ENCODE measurements around the gene TMEM88.
"Not testable (repeated sequence)": the region's sequence is repeated elsewhere in the genome, so short reads cannot be mapped to it uniquely, and the experiment has no call there.

The TMEM88 gene

DNA sequence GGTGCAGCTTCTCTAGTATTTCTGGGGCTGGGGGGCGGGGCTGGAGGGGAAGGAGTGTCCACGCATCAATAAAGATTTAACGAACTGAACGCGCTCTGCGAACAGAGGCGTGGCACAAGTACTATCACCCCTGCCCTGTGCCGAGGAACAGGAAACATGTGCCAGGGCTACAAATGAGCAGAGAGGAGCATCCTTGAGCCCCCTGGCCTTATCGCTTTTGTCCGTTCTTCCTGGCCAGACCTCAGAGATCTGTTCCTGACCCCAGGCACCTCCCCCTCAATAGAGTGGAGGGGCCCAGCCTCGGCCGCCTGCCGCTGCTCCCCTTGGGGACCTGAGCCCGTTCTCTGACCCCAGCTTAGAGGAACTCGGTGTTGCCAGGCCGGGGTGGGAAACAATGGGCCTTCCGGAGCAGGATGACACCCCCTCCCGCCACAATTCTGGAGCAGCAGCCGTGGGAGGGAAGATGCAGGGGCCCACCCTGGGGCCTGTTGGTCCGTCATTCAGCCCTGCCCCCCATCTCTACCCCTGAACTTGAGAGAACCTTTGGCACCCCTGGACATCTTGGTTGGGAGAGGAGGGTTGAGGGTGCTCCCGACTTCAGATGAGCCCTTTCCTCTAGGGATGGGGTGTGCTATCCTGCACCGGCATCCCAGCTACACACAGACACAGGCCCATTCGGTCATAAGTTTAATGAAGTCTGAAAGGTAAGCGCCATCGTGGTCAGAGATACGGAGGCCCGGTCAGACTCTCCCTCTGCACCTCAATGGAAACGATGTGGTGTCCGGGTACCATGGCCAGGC is 1.3 kb downstream of the TMEM88 start:
- no peak for ATAC-seq
- H3K36me3 Mint-ChIP-seq = peaks cover 33% of the 10 kb centered on the region
- H3K27me3 Mint-ChIP-seq = no peaks in the 10 kb centered on the region
- H3K4me3 Mint-ChIP-seq = no peak overlapping the region
- H3K4me1 Mint-ChIP-seq = peaks cover 17% of the 10 kb centered on the region
- no peak overlapping the region for H3K27ac Mint-ChIP-seq
- no peaks in the 10 kb centered on the region for H3K9me3 Mint-ChIP-seq

GRCh38 chr17:7856811-7857712 is 2.2 kb downstream of the TMEM88 start, which contains the start of gene NAA38:
Gene NAA38 (minus strand): TSS chr17:7857559. CDS start chr17:7857463, 96 bp downstream.
- Mint-ChIP-seq H3K4me1 (peaks cover 8% of the 10 kb centered on the region), H3K4me3 (no peak within 1 kb of the TSS), H3K27me3 (no peaks in the 10 kb centered on the region), H3K36me3 (peaks cover 25% of the 10 kb centered on the region), H3K9me3 (no peaks in the 10 kb centered on the region), H3K27ac (no peak within 1 kb of the TSS)
- ATAC-seq = peak; percentile 92

DNA sequence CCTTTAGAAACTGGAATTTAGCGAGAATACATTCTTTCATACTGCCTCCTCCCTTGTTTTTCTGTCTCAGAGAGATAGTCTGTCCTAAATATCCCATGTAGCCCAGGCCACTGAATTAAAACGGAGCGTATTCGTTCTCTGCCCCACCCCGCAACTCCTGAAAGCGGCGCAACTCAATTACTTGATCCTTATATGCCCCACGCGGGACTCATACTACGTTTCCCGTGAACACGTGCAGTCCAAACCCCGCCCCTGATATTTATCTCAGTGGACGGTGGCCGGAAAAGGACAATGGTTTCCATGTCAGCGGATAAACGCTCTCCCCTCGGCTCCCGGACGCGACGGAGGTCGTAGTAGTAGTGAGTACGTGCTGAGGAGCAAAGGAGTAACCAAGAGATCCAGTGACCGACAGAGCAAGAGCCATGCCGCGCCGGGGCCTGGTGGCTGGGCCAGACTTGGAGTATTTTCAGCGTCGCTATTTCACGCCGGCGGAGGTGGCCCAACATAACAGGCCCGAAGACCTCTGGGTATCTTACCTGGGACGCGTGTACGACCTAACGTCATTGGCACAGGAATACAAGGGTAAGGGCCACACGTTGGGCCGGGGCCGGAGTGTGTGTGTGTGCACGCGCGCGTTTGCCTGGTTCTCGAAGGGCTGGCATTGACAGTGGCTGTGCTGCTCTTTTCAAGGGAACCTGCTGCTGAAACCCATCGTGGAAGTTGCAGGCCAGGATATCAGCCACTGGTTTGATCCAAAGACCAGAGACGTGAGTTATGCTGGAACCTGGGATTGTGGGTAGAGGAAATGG is 3.1 kb downstream of the TMEM88 start, which contains the start of gene CYB5D1:
Gene CYB5D1, plus strand, starts transcription at position 291 of the 809 bp plus-strand sequence. Its CDS starts 132 bp downstream, at position 423.
- Mint-ChIP-seq H3K4me3 (no peak within 1 kb of the TSS), H3K27ac (no peak within 1 kb of the TSS), H3K9me3 (no peaks in the 10 kb centered on the region), H3K36me3 (peaks cover 16% of the 10 kb centered on the region), H3K4me1 (peaks cover 6% of the 10 kb centered on the region), H3K27me3 (no peaks in the 10 kb centered on the region)
- peak; percentile 74 for ATAC-seq

DNA sequence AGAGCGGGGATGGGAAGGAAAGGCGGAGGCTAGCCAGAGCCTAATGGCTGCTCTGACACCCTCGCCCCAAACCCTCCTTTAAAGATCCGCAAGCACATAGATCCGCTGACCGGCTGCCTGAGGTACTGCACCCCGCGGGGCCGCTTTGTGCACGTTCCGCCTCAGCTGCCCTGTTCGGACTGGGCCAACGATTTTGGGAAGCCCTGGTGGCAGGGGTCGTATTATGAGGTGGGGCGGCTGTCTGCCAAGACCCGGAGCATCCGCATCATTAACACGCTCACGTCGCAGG is 3.6 kb downstream of the TMEM88 start:
- peaks cover 13% of the 10 kb centered on the region for H3K36me3 Mint-ChIP-seq
- H3K27ac Mint-ChIP-seq = no peak overlapping the region
- H3K27me3 Mint-ChIP-seq = no peaks in the 10 kb centered on the region
- ATAC-seq = no peak
- H3K4me3 Mint-ChIP-seq = no peak overlapping the region
- no peaks in the 10 kb centered on the region for H3K9me3 Mint-ChIP-seq
- peaks cover 8% of the 10 kb centered on the region for H3K4me1 Mint-ChIP-seq

- ATAC-seq = no peak
- Mint-ChIP-seq H3K27me3 (no peaks in the 10 kb centered on the region), H3K4me1 (peaks cover 8% of the 10 kb centered on the region), H3K9me3 (no peaks in the 10 kb centered on the region), H3K4me3 (peak overlapping the region; percentile 42), H3K36me3 (peaks cover 8% of the 10 kb centered on the region), H3K27ac (no peak overlapping the region)
Observed at GRCh38 chr17:7859028-7859427, 4.2 kb downstream of the TMEM88 start.

DNA sequence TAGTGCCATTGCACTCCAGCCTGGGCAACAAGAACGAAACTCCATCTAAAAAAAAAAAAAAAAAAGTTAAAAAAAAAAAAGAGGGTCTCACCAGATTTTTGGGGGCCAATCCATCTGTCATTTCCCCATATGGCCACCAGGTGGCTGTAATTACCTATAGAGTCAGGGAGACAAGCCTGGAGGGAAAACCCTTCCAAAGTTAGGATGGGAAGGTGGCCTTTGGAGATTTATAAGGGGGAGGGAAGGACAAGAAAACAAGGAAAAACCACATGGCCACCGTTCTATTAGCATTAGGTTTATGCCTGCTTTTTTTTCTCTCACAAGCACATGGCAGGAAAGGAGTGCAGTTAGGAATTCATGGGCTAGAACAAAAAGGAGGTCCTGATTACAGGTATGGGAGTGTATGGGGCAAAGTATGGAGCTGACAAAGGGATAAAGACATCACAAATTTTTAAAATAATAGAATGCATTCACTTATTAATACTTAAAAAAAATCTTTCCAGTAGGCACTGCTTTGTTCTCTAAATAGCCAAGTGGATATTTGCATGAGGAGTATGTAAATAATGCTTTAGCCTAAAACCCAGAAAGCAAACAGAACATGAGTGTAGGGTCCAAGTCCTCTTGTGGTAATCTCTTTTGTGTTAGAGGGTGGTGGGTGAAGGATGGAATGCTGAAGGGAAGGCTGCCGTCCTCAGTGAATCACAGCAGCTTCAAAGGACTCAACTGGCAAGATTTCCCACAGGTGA is 8.0 kb downstream of the TMEM88 start:
- Mint-ChIP-seq H3K4me1 (peaks cover 14% of the 10 kb centered on the region), H3K4me3 (no peak overlapping the region), H3K9me3 (no peaks in the 10 kb centered on the region), H3K27me3 (no peaks in the 10 kb centered on the region), H3K36me3 (peaks cover 15% of the 10 kb centered on the region), H3K27ac (no peak overlapping the region)
- ATAC-seq = no peak

GRCh38 chr17:7864384-7864783 is 9.5 kb downstream of the TMEM88 start:
- H3K27ac Mint-ChIP-seq, H3K9me3 Mint-ChIP-seq, ATAC-seq, H3K4me3 Mint-ChIP-seq, H3K27me3 Mint-ChIP-seq: not testable (repeated sequence)
- Mint-ChIP-seq H3K36me3 (peaks cover 17% of the 10 kb centered on the region), H3K4me1 (peaks cover 18% of the 10 kb centered on the region)

DNA sequence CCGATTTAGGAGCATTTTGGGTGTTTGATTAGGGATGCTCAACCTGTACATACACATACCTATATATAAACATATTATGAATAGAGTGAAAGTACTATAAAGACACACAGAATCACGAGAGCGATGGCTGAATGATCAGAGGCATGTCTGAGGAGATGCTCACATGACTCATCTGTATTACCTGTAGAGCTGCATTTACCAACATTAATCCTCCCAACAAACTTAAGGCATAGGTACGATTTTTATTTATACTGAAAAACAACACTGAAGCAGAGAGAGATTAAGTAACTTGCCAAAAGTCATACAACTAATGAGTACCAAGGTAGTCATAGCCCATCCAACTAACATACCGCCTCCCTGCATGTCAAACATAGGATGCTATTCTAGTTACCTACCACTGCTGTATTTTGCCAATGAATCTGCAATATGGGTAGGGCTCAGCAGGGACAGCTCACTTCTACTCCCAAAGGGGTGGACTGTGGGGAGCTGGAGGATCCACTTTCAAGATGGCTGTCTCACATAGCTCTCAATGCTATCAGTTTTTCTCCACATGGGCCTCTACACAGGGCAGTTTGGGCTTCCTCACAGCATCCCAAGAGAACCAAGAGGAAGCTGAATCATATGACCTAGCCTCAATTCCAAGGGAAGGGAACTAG is 10.3 kb downstream of the TMEM88 start:
- Mint-ChIP-seq H3K4me3 (no peak overlapping the region), H3K4me1 (peaks cover 18% of the 10 kb centered on the region), H3K36me3 (peaks cover 17% of the 10 kb centered on the region), H3K27ac (no peak overlapping the region), H3K27me3 (no peaks in the 10 kb centered on the region), H3K9me3 (no peaks in the 10 kb centered on the region)
- ATAC-seq = no peak

- ATAC-seq = no peak
Observed at GRCh38 chr17:7867881-7868329, 13.0 kb downstream of the TMEM88 start.

DNA sequence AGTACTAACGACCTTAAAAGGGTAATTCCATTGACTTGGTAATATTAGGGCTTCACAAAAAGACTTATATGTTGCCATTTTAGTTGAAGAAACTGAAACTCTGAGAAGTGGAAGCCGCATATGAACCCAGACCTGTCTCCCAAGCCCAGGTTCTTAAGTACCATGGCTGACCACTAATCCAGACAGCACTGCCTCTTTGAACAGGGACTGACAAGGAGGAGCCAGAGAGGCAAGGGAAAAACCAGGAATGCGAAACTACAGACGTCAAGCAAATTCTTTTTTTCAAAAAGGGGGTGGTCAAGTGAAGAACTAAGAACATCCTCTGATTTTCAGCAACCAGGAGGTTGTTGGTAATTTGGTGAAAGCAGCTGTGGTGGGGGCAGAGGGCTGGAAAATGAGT is 18.2 kb downstream of the TMEM88 start:
- peaks cover 12% of the 10 kb centered on the region for H3K36me3 Mint-ChIP-seq
- ATAC-seq = no peak
- H3K4me3 Mint-ChIP-seq = no peak overlapping the region
- H3K4me1 Mint-ChIP-seq = peaks cover 8% of the 10 kb centered on the region
- no peaks in the 10 kb centered on the region for H3K9me3 Mint-ChIP-seq
- no peak overlapping the region for H3K27ac Mint-ChIP-seq
- no peaks in the 10 kb centered on the region for H3K27me3 Mint-ChIP-seq

More at GRCh38 chr17:7867881-7868329, 13.0 kb downstream of the TMEM88 start:
- H3K27ac Mint-ChIP-seq = no peak overlapping the region
- no peak overlapping the region for H3K4me3 Mint-ChIP-seq
- peaks cover 17% of the 10 kb centered on the region for H3K36me3 Mint-ChIP-seq
- peaks cover 12% of the 10 kb centered on the region for H3K4me1 Mint-ChIP-seq
- H3K9me3 Mint-ChIP-seq = no peaks in the 10 kb centered on the region
- H3K27me3 Mint-ChIP-seq = no peaks in the 10 kb centered on the region

DNA sequence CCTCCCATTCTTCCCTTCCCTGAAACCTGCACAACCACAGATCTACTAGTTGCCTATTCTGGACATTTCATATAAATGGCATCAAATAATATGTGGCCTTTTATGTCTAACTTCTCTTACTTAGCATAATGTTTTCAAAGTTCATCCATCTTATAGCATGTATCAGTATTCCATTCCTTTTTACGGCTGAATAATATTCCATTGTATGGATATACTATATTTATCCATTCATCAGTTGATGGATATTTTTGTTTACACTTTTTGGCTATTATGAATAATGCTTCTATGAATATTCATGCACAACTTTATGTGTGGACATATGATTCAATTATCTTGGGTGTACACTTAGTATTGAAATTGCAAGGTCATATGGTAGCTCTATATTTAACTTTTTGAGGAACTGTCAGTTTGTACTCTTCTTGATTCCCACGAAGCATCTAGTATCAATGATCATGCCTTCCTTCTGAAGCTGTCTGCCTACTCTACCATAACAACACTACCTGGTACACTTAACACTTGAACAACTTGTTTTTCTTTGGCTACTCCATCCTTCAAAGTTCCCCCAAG is 21.0 kb downstream of the TMEM88 start:
- H3K9me3 Mint-ChIP-seq = no peaks in the 10 kb centered on the region
- peaks cover 11% of the 10 kb centered on the region for H3K36me3 Mint-ChIP-seq
- no peaks in the 10 kb centered on the region for H3K27me3 Mint-ChIP-seq
- H3K27ac Mint-ChIP-seq = no peak overlapping the region
- H3K4me3 Mint-ChIP-seq = no peak overlapping the region
- no peak for ATAC-seq
- peaks cover 7% of the 10 kb centered on the region for H3K4me1 Mint-ChIP-seq

DNA sequence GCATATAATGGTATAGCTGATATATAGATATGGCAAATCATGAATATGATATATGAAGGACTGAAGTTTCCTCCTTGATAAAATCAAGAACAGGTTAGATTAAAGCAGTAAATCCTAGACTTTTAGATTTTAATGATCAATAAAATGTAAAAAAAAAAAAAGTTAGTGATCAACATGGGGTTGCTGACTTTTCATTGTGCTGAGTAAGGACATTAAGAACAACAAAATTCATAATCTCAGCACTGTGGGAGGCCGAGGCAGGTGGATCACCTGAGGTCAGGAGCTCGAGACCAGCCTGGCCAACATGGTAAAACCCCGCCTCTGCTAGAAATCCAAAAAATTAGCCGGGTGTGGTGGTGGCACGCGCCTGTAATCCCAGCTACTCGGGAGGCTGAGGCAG is 23.4 kb downstream of the TMEM88 start:
- no peak for ATAC-seq
- H3K9me3 Mint-ChIP-seq = no peaks in the 10 kb centered on the region
- H3K27me3 Mint-ChIP-seq = no peaks in the 10 kb centered on the region
- H3K36me3 Mint-ChIP-seq = peaks cover 8% of the 10 kb centered on the region
- H3K4me1 Mint-ChIP-seq = peaks cover 7% of the 10 kb centered on the region
- H3K27ac Mint-ChIP-seq = no peak overlapping the region
- no peak overlapping the region for H3K4me3 Mint-ChIP-seq

DNA sequence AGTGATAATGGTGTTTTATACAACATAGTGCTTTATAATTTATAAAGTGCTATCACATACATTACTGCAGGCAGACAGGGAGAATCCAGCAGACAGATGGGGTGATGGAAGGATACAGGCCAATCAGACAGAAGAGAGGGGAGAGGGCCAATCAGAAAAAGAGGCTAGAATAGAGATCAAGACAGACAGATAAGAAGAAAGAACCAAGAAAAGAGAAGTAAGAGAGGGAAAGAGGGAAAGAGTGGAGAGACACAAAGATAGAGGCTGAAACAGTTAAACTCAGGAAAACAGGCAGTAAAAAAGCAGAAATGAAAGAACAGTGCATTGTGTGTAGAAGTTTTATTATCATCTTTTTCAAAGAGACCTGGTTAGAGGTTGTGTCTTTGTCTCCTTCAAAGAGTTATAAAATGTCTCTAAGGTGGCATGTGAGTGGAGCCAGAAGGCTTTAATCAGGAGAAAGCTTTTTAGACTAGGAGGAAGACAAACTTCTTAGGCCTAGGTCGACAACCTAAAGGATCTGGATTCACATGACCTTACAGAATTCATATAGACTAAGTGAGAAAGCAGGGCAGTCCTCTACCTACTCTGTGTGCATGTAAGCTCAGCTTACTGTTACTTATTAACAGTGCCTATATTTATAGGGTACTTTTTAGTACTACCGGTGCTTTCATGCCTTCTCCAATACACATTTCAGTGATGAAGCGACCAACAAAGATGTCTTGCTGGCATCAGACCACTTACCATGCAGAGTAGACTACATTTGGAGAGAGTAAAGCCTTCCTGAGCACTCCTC is 25.4 kb downstream of the TMEM88 start:
- no peaks in the 10 kb centered on the region for H3K9me3 Mint-ChIP-seq
- H3K27ac Mint-ChIP-seq = no peak overlapping the region
- H3K4me3 Mint-ChIP-seq = no peak overlapping the region
- ATAC-seq = no peak
- H3K4me1 Mint-ChIP-seq = peaks cover 7% of the 10 kb centered on the region
- H3K27me3 Mint-ChIP-seq = no peaks in the 10 kb centered on the region
- H3K36me3 Mint-ChIP-seq = no peaks in the 10 kb centered on the region
